Measurements from ENCODE around the gene JAZF1. TPM values are rescaled to one million over a fixed set of nuclear protein-coding genes. Genes with fewer than 3 reads are reported as not detected.

The JAZF1 gene
- total and polyA plus RNA-seq, 2 of the 8 experiments (the other 6 are each of a cell fraction or from before 2014, with no cell fraction given) = 2.6 to 21.8 TPM

GRCh38 chr7:27875832-27876231 lies 304.8 kb downstream of the JAZF1 start (continued):
- TF ChIP-seq GTF2F1 (IDR thresholded peaks at IDR 0.05; ENCODE audit: borderline replicate concordance, low read depth, low read length) = no peak
- TF ChIP-seq BACH1 (IDR thresholded peaks at IDR 0.05; ENCODE audit: low read length) = no peak
- TF ChIP-seq TBP (IDR thresholded peaks at IDR 0.05; ENCODE audit: low read depth, low read length) = no peak
- no peak for TF ChIP-seq CTBP2 (IDR thresholded peaks at IDR 0.05; ENCODE audit: borderline replicate concordance, insufficient read depth, insufficient read length, low read length)
- TF ChIP-seq HDAC2 (IDR thresholded peaks at IDR 0.05; ENCODE audit: borderline replicate concordance in 1 of 2, low read depth in 2 of 2, low read length in 2 of 2) = no peak
- no peak for TF ChIP-seq HDAC6 (IDR thresholded peaks at IDR 0.05; ENCODE audit: low read depth, low read length)

Data from H1 (cell line).